Small intestine (tissue), 7 donors: Measurements from ENCODE around the gene PPP1R9B. TPM values are rescaled to one million over a fixed set of nuclear protein-coding genes. Genes with fewer than 3 reads are reported as not detected.

Source experiments
- DNase-seq, 2 donors: peaks; one replicate each; pipeline versions ENCODE4 v3.0.0 to v3.0.0-alpha.2; 2013
- FAIRE-seq: peaks from 2 replicates; lab custom pipeline; 2012; peaks lifted over from hg19 to GRCh38; lab: Jason Lieb, UNC
- H3K27ac ChIP-seq, 3 donors: one replicate each; pipeline ENCODE4 v1.5.1; 2013; ENCODE audit warnings: low read length in 2 of 3, mild to moderate bottlenecking in 2 of 3, control low read depth in 1 of 3, inconsistent platforms in 1 of 3, low read depth in 1 of 3, moderate library complexity in 1 of 3
- H3K27me3 ChIP-seq, 3 donors: one replicate each; pipeline ENCODE4 v1.6.1; 2013; ENCODE audit warnings: low read length in 3 of 3, inconsistent platforms in 1 of 3; ENCODE audit not compliant: control insufficient read depth in 3 of 3, insufficient read depth in 3 of 3
- H3K36me3 ChIP-seq, 3 donors: one replicate each; pipeline ENCODE4 v1.6.1; 2013; ENCODE audit warnings: low read length in 3 of 3, inconsistent platforms in 1 of 3, low read depth in 1 of 3, mild to moderate bottlenecking in 1 of 3, moderate library complexity in 1 of 3; ENCODE audit not compliant: control insufficient read depth in 3 of 3, insufficient read depth in 2 of 3
- H3K4me1 ChIP-seq, 3 donors: one replicate each; pipeline ENCODE4 v1.6.1; 2013; ENCODE audit warnings: low read length in 2 of 3, inconsistent platforms in 1 of 3, low read depth in 1 of 3, mild to moderate bottlenecking in 1 of 3, moderate library complexity in 1 of 3; ENCODE audit not compliant: control insufficient read depth in 3 of 3, insufficient read depth in 2 of 3
- H3K4me3 ChIP-seq, 3 donors: one replicate each; pipeline ENCODE4 v1.5.1; 2013; ENCODE audit warnings: low read length in 3 of 3, control low read depth in 1 of 3, inconsistent platforms in 1 of 3, low read depth in 1 of 3, mild to moderate bottlenecking in 1 of 3, moderate library complexity in 1 of 3
- H3K9me3 ChIP-seq, 2 donors: one replicate each; pipeline ENCODE4 v1.6.1; 2013; ENCODE audit warnings: low read depth in 1 of 2, low read length in 1 of 2; ENCODE audit not compliant: control insufficient read depth in 2 of 2, insufficient read depth in 1 of 2
- WGBS, 3 donors: extraction: QIAGEN DNeasy Blood & Tissue Kit; methylation state at CpG; one replicate each; pipeline ENCODE4 v1.1.7; 2013; 5-methylcytosine and 5-hydroxymethylcytosine counted together
- polyA plus RNA-seq, 4 donors: library from polyadenylated mRNA; stranded (reverse) in 3 of 4; unstranded in 1 of 4; fragments of 200-250 nt in 3 of 4; fragments of 120-200 nt in 1 of 4; gene quantifications; one replicate each; pipeline versions ENCODE4 v1.2.1 to v1.2.3, GENCODE V29; 2013
- donor health status: healthy with polysubstance abuse.
- donor health status: control.
- donor health status: control.
- donor health status: Bipolar disorder and iron deficiency.
- donor health status: healthy.

The PPP1R9B gene
- polyA plus RNA-seq, 4 donors, result 14.1 to 31.8 (median 21.6) TPM

DNA sequence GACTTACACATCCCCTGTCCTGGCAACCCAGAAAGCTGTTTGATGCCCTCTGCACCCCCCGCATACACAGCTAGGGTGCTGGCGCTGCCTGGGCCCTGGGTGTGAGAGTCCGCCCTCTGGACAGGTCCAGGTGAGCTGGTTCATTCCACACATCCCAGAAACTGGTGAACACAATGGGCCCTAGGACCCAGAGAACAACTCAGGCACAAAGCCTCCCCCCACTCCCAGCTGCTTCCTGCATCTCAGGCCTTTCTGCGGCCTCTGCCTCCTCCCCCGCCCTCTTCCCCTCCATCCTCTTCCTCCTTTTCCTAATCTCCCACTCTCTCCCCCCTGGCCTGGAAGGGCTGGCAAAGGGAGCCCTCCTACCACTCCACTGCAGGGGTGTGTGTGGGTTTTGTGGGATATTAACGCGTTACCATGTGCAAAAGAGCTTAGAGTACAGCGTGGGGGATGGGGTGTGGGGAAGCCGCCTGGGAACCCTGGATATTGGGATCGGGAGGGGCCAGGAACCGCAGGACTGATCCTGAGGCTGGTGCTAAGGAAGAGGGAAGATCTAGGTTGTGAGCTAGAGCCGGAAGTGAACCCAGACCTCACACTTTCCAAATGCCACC, 1.6 kb upstream of the PPP1R9B start:
- no peaks in the 10 kb centered on the region for H3K27me3 ChIP-seq
- peaks cover 3 to 33% (median 11%) of the 10 kb centered on the region in 3 donors for H3K4me1 ChIP-seq

GRCh38 chr17:50151041-50151936, 812 bp upstream of the PPP1R9B start:
- Histone ChIP-seq H3K4me3 (peak overlapping the region; percentile 75 to 87 (median 85)), H3K27ac (peak overlapping the region; percentile 77 to 94 (median 86)), H3K27me3 (no peaks in the 10 kb centered on the region), H3K4me1 (peaks cover 3 to 40% (median 13%) of the 10 kb centered on the region in 3 donors), H3K9me3 (no peaks in the 10 kb centered on the region), H3K36me3 (peaks cover 0 to 15% (median 0%) of the 10 kb centered on the region in 3 donors)
- DNase-seq (peak; percentile 88 to 96), FAIRE-seq (no peak)
- 0 to 1% (median 1%) methylated on average over 28 to 40 of the region's 40 CpGs for WGBS, 3 donors

More for the DNA sequence above, 1.6 kb upstream of the PPP1R9B start:
- peaks cover 0 to 8% (median 0%) of the 10 kb centered on the region in 3 donors for H3K36me3 ChIP-seq
- 0 to 4% (median 1%) methylated on average over 12 of the region's 12 CpGs for WGBS, 3 donors
- peak overlapping the region in 2 of 3 donors; percentile 85 to 87 for H3K4me3 ChIP-seq
- peak overlapping the region; percentile 76 to 94 (median 86) for H3K27ac ChIP-seq
- DNase-seq (peak; percentile 93 to 94), FAIRE-seq (no peak)
- no peaks in the 10 kb centered on the region for H3K9me3 ChIP-seq

GRCh38 chr17:50149417-50150353, 792 bp downstream of the PPP1R9B start:
- Histone ChIP-seq H3K27ac (peak overlapping the region; percentile 58 to 79 (median 63)), H3K36me3 (peaks cover 0 to 31% (median 1%) of the 10 kb centered on the region in 3 donors), H3K9me3 (no peaks in the 10 kb centered on the region), H3K4me1 (peaks cover 3 to 56% (median 13%) of the 10 kb centered on the region in 3 donors), H3K27me3 (no peaks in the 10 kb centered on the region), H3K4me3 (peak overlapping the region; percentile 75 to 87 (median 85))
- DNase-seq (peak; percentile 73 to 86), FAIRE-seq (no peak)
- WGBS, 3 donors, result 0 to 1% (median 0%) methylated on average over 67 to 123 of the region's 123 CpGs

DNA sequence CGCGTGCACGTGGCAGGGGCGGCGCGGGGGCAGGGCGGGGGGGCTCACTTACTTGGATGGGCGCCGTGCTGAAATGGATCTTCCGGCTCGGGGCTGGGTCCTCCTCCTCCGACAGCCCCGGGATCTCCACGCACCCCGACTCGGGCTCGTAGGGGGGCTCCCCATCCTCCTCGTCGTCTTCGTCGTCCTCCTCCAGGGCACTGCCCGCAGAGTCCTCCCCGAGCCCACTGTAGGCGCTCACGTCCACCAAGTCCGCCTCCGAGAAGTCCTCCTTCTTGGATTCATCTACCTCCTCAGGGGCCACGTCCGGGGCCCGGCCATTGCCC, 1.4 kb downstream of the PPP1R9B start:
- Histone ChIP-seq H3K4me1 (peaks cover 3 to 60% (median 13%) of the 10 kb centered on the region in 3 donors), H3K4me3 (peak overlapping the region; percentile 75 to 87 (median 85)), H3K9me3 (no peaks in the 10 kb centered on the region), H3K27ac (peak overlapping the region; percentile 57 to 79 (median 58)), H3K36me3 (peaks cover 0 to 37% (median 3%) of the 10 kb centered on the region in 3 donors), H3K27me3 (no peaks in the 10 kb centered on the region)
- 0% methylated on average over 20 to 30 of the region's 30 CpGs for WGBS, 3 donors
- FAIRE-seq (no peak), DNase-seq (no peak)

- Histone ChIP-seq H3K36me3 (peaks cover 3 to 43% (median 4%) of the 10 kb centered on the region in 3 donors), H3K9me3 (no peaks in the 10 kb centered on the region), H3K4me1 (peaks cover 3 to 60% (median 13%) of the 10 kb centered on the region in 3 donors), H3K27me3 (no peaks in the 10 kb centered on the region), H3K27ac (peak overlapping the region in 2 of 3 donors; percentile 13 to 57), H3K4me3 (peak overlapping the region; percentile 75 to 87 (median 85))
- DNase-seq (peak; percentile 71), FAIRE-seq (no peak)
- WGBS, 3 donors, result 1 to 2% (median 1%) methylated on average over 19 to 25 of the region's 25 CpGs
These were observed 2.0 kb downstream of the PPP1R9B start for GRCh38 chr17:50148226-50149090.

DNA sequence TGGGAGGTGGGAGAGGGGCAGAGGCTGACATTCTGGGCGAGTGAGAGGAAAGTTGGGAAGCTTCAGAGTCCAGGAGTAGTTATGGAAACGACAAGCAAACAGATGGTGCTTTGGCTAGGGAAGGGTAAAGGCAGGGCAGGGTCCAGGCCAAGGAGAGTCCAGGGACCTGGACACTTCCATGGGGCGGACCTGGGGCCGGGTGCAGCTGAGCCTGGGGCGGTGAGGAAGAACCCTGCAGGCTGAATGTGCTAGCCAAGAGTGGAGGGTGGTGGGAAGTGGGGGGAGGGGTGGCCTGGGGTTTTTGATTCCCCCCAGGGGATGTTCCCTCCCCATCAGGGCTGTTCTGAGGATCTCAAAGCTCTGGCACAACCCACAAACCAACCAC, 2.6 kb downstream of the PPP1R9B start:
- H3K27me3 ChIP-seq, result no peaks in the 10 kb centered on the region
- peak overlapping the region in 2 of 3 donors; percentile 13 to 57 for H3K27ac ChIP-seq
- H3K9me3 ChIP-seq, result no peaks in the 10 kb centered on the region
- FAIRE-seq (no peak), DNase-seq (peak; percentile 71 to 79)
- H3K4me1 ChIP-seq, result peaks cover 3 to 60% (median 13%) of the 10 kb centered on the region in 3 donors
- peaks cover 4 to 50% (median 8%) of the 10 kb centered on the region in 3 donors for H3K36me3 ChIP-seq
- WGBS, 3 donors, result 3 to 10% (median 5%) methylated on average over 5 of the region's 5 CpGs
- H3K4me3 ChIP-seq, result peak overlapping the region in 2 of 3 donors; percentile 85 to 87

GRCh38 chr17:50146927-50147665, 3.4 kb downstream of the PPP1R9B start:
- WGBS, 3 donors, result 35 to 49% (median 42%) methylated on average over 15 of the region's 15 CpGs
- DNase-seq (no peak), FAIRE-seq (no peak)
- H3K27me3 ChIP-seq, result no peaks in the 10 kb centered on the region
- H3K36me3 ChIP-seq, result peaks cover 7 to 57% (median 14%) of the 10 kb centered on the region in 3 donors
- H3K4me1 ChIP-seq, result peaks cover 3 to 52% (median 13%) of the 10 kb centered on the region in 3 donors
- no peaks in the 10 kb centered on the region for H3K9me3 ChIP-seq
- peak overlapping the region in 2 of 3 donors; percentile 3 to 15 for H3K27ac ChIP-seq
- peak overlapping the region in 2 of 3 donors; percentile 85 to 87 for H3K4me3 ChIP-seq
